IMR-90 (cell line): Measurements from ENCODE around the gene NR4A2. TPM values are rescaled to one million over a fixed set of nuclear protein-coding genes. Genes with fewer than 3 reads are reported as not detected.

Source experiments
- ATAC-seq: fragments of 200-7000 bp; cut with Tn5 transposase; 2 replicates; pipeline ENCODE4 v1.9.1; 2020; ENCODE audit warnings: low read depth, mild to moderate bottlenecking, moderate library complexity
- BruUV-seq: library from RNA; stranded (reverse); fragments of 400-500 nt; replicated peaks from 2 replicates; lab custom pipeline; 2021; lab: Mats Ljungman, UMichigan
- CTCF ChIA-PET: fragments of 300-600 bp; formaldehyde crosslinking; extraction: SDS; loops from one replicate; lab custom pipeline; 2021; ENCODE audit warnings: antibody characterized with exemption; lab: Yijun Ruan, JAX
- POLR2A ChIA-PET: fragments of 300-600 bp; sonication (Branson Sonifier 250); formaldehyde crosslinking; loops from one replicate; lab custom pipeline; 2022; ENCODE audit warnings: antibody characterized with exemption; ENCODE audit not compliant: unreplicated experiment; lab: Charles Lee
- DNase-seq: peaks from one replicate; pipeline ENCODE4 v3.0.0; 2013
- H2AFZ ChIP-seq: replicated peaks from 2 replicates; pipeline ENCODE3; 2013; ENCODE audit warnings: low read length, mild to moderate bottlenecking; ENCODE audit not compliant: poor library complexity
- H2AK5ac ChIP-seq: 2 replicates; pipeline ENCODE4 v1.6.1; 2013; ENCODE audit warnings: low read depth, low read length, inconsistent platforms
- H2AK9ac ChIP-seq: replicated peaks from 2 replicates; pipeline ENCODE3; 2013; ENCODE audit warnings: mild to moderate bottlenecking, low read depth, low read length, moderate library complexity; ENCODE audit not compliant: poor library complexity
- H2BK120ac ChIP-seq: 2 replicates; pipeline ENCODE4 v1.6.1; 2013; ENCODE audit warnings: low read depth, low read length, inconsistent platforms
- H2BK15ac ChIP-seq: 3 replicates; pipeline ENCODE4 v1.6.1; 2013; ENCODE audit warnings: low read depth, low read length, inconsistent platforms
- H2BK20ac ChIP-seq: 2 replicates; pipeline ENCODE4 v1.6.1; 2013; ENCODE audit warnings: low read depth, mild to moderate bottlenecking, inconsistent platforms, low read length, moderate library complexity
- H2BK5ac ChIP-seq: 2 replicates; pipeline ENCODE4 v1.6.1; 2013; ENCODE audit warnings: mild to moderate bottlenecking, low read depth, low read length, inconsistent platforms; ENCODE audit not compliant: poor library complexity, severe bottlenecking
- H3K14ac ChIP-seq: replicated peaks from 2 replicates; pipeline ENCODE4 v1.6.1; 2013; ENCODE audit warnings: low read depth, low read length, inconsistent platforms
- H3K18ac ChIP-seq: 2 replicates; pipeline ENCODE4 v1.6.1; 2013; ENCODE audit warnings: low read depth, low read length, control low read depth
- H3K23ac ChIP-seq: 2 replicates; pipeline ENCODE4 v1.6.1; 2013; ENCODE audit warnings: low read depth, low read length, inconsistent platforms
- H3K27ac ChIP-seq: 2 replicates; pipeline ENCODE4 v1.5.1; 2013; ENCODE audit warnings: mild to moderate bottlenecking, control low read depth, low read length; ENCODE audit not compliant: insufficient read depth
- H3K27me3 ChIP-seq: 2 replicates; pipeline ENCODE4 v1.6.1; 2013; ENCODE audit warnings: low read length; ENCODE audit not compliant: control insufficient read depth, insufficient read depth
- H3K36me3 ChIP-seq: 2 replicates; pipeline ENCODE4 v1.6.1; 2013; ENCODE audit warnings: low read length, mixed read lengths; ENCODE audit not compliant: control insufficient read depth, insufficient read depth
- H3K4ac ChIP-seq: 2 replicates; pipeline ENCODE4 v1.6.1; 2013; ENCODE audit warnings: low read depth, low read length, inconsistent platforms
- H3K4me1 ChIP-seq: 2 replicates; pipeline ENCODE4 v1.6.1; 2013; ENCODE audit warnings: low read length, mixed read lengths; ENCODE audit not compliant: control insufficient read depth, insufficient read depth
- H3K4me2 ChIP-seq: 2 replicates; pipeline ENCODE4 v1.6.1; 2013; ENCODE audit warnings: low read depth, mild to moderate bottlenecking, control low read depth, low read length, moderate library complexity
- H3K4me3 ChIP-seq: 2 replicates; pipeline ENCODE4 v1.5.1; 2013; ENCODE audit warnings: low read depth, mild to moderate bottlenecking, control low read depth, low read length, moderate library complexity; ENCODE audit not compliant: insufficient read depth
- H3K56ac ChIP-seq: 2 replicates; pipeline ENCODE4 v1.6.1; 2013; ENCODE audit warnings: low read length, inconsistent platforms; ENCODE audit not compliant: insufficient read depth; ENCODE audit errors: extremely low read depth
- H3K79me1 ChIP-seq, 2 experiments: 2 replicates each; pipeline ENCODE4 v1.6.1; 2013; ENCODE audit warnings: low read length in 2 of 2, inconsistent platforms in 1 of 2, low read depth in 1 of 2
- H3K9ac ChIP-seq: 2 replicates; pipeline ENCODE4 v1.6.1; 2013; ENCODE audit warnings: low read depth, low read length, control low read depth
- H3K9me1 ChIP-seq: 2 replicates; pipeline ENCODE4 v1.6.1; 2013; ENCODE audit warnings: low read length, inconsistent platforms; ENCODE audit not compliant: insufficient read depth
- H3K9me3 ChIP-seq: 2 replicates; pipeline ENCODE4 v1.6.1; 2013; ENCODE audit warnings: low read length; ENCODE audit not compliant: control insufficient read depth, insufficient read depth
- H4K20me1 ChIP-seq: 2 replicates; pipeline ENCODE4 v1.6.1; 2013; ENCODE audit warnings: low read length, inconsistent platforms; ENCODE audit not compliant: insufficient read depth
- H4K5ac ChIP-seq: 2 replicates; pipeline ENCODE4 v1.6.1; 2013; ENCODE audit warnings: mild to moderate bottlenecking, low read depth, low read length, control low read depth
- H4K8ac ChIP-seq, 2 experiments: 2 replicates each; pipeline ENCODE4 v1.6.1; 2013; ENCODE audit warnings: low read depth in 2 of 2, low read length in 2 of 2, control low read depth in 1 of 2, inconsistent platforms in 1 of 2
- H4K91ac ChIP-seq: 2 replicates; pipeline ENCODE4 v1.6.1; 2013; ENCODE audit warnings: low read depth, low read length, inconsistent platforms; ENCODE audit not compliant: insufficient read depth
- BHLHE40 ChIP-seq: fragments of 150-350 bp; IDR thresholded peaks from 2 replicates; pipeline ENCODE4 v1.6.1; 2016; ENCODE audit warnings: mild to moderate bottlenecking, low read depth, low read length
- CEBPB ChIP-seq: IDR thresholded peaks from 2 replicates; pipeline ENCODE4 v1.6.1; 2012; ENCODE audit warnings: low read depth, low read length, improper control_type of control experiment
- CHD1 ChIP-seq: IDR thresholded peaks from 2 replicates; pipeline ENCODE4 v1.6.1; 2012; ENCODE audit warnings: low read depth, low read length, improper control_type of control experiment
- CTCF ChIP-seq: conservative IDR thresholded peaks from 2 replicates; pipeline ENCODE4 v1.5.1; 2012; ENCODE audit warnings: mild to moderate bottlenecking, low read depth, low read length, improper control_type of control experiment
- ELK1 ChIP-seq: fragments of 150-350 bp; IDR thresholded peaks from 2 replicates; pipeline ENCODE4 v1.6.1; 2016; ENCODE audit warnings: low read depth, mild to moderate bottlenecking, low read length, moderate library complexity, borderline replicate concordance
- FOS ChIP-seq: fragments of 150-350 bp; IDR thresholded peaks from 2 replicates; pipeline ENCODE4 v1.6.1; 2016; ENCODE audit warnings: low read depth, low read length
- MAFK ChIP-seq: IDR thresholded peaks from 2 replicates; pipeline ENCODE4 v1.6.1; 2012; ENCODE audit warnings: low read depth, low read length, improper control_type of control experiment
- MAZ ChIP-seq: IDR thresholded peaks from 2 replicates; pipeline ENCODE4 v1.6.1; 2012; ENCODE audit warnings: low read depth, mild to moderate bottlenecking, low read length, improper control_type of control experiment, moderate library complexity, borderline replicate concordance
- MXI1 ChIP-seq: IDR thresholded peaks from 2 replicates; pipeline ENCODE4 v1.6.1; 2012; ENCODE audit warnings: low read depth, mild to moderate bottlenecking, low read length, moderate library complexity, borderline replicate concordance
- NFE2L2 ChIP-seq: fragments of 150-350 bp; IDR thresholded peaks from 2 replicates; pipeline ENCODE4 v1.6.1; 2016; ENCODE audit warnings: low read depth, mild to moderate bottlenecking, low read length
- POLR2A ChIP-seq: IDR thresholded peaks from 2 replicates; pipeline ENCODE4 v1.6.1; 2012; ENCODE audit warnings: mild to moderate bottlenecking, low read depth, low read length
- RAD21 ChIP-seq: IDR thresholded peaks from 2 replicates; pipeline ENCODE4 v1.6.1; 2012; ENCODE audit warnings: low read length, improper control_type of control experiment
- USF2 ChIP-seq: fragments of 150-350 bp; IDR thresholded peaks from 2 replicates; pipeline ENCODE4 v1.6.1; 2017; ENCODE audit warnings: mild to moderate bottlenecking, antibody characterized with exemption, low read length, low read depth
- WGBS, 2 experiments: methylation state at CpG; one replicate each; pipeline versions ENCODE4 v1.1.5 to v1.1.7; 2013; ENCODE audit warnings: missing lambda C conversion rate in 2 of 2; ENCODE audit not compliant: insufficient read length in 1 of 2; ENCODE audit errors: extremely low coverage in 2 of 2; 5-methylcytosine and 5-hydroxymethylcytosine counted together
- dilution Hi-C: fragments of 300-500 bp; cut with HindIII; formaldehyde crosslinking; loops from one replicate; pipeline ENCODE4 v1.14.3; 2018; ENCODE audit warnings: low sequenced_read_pairs; ENCODE audit not compliant: unreplicated experiment
- in situ Hi-C: fragments of 300-500 bp; cut with MboI; formaldehyde crosslinking; loops from 3 replicates; pipeline ENCODE4 v1.14.3; 2019; ENCODE audit warnings: low sequenced_read_pairs, inconsistent platforms, mixed read lengths
- intact Hi-C: fragments of 100-400 bp; cut with micrococcal nuclease; formaldehyde crosslinking; loops from 2 replicates; pipeline ENCODE4 v1.10.0; 2022
- polyA plus RNA-seq, 3 experiments: library from polyadenylated mRNA; depleted of rRNA; stranded (reverse); fragments of >200 nt; gene quantifications; 2 replicates each; pipeline ENCODE4 v1.2.3, GENCODE V29; 2012; ENCODE audit warnings: low replicate concordance in 1 of 3
- total RNA-seq: library from RNA; depleted of rRNA; stranded (reverse); fragments of >200 nt; gene quantifications from 2 replicates; pipeline ENCODE4 v1.2.3, GENCODE V29; 2012

The NR4A2 gene
- total and polyA plus RNA-seq, 2 of the 4 experiments (the other 2 are of a cell fraction) = 0.72 to 2.3 TPM

GRCh38 chr2:156279446-156280150, 52.9 kb downstream of the NR4A2 start:
- Histone ChIP-seq H3K18ac (no peak overlapping the region), H3K56ac (no peak overlapping the region), H2BK15ac (no peak overlapping the region), H3K27ac (no peak overlapping the region), H3K9me3 (no peaks in the 10 kb centered on the region), H3K9ac (no peak overlapping the region), H4K20me1 (no peaks in the 10 kb centered on the region), H2AK5ac (no peak overlapping the region), H4K8ac (no peak overlapping the region), H2BK20ac (no peak overlapping the region), H3K9me1 (no peaks in the 10 kb centered on the region), H4K91ac (no peak overlapping the region), H2AK9ac (no peak overlapping the region), H3K14ac (no peak overlapping the region), H2BK120ac (no peak overlapping the region), H4K5ac (no peak overlapping the region), H3K23ac (no peak overlapping the region), H3K27me3 (no peaks in the 10 kb centered on the region), H2BK5ac (no peak overlapping the region), H3K36me3 (no peaks in the 10 kb centered on the region), H3K4me3 (no peak overlapping the region), H3K4me2 (no peak overlapping the region), H2AFZ (no peak overlapping the region), H3K79me1 (no peaks in the 10 kb centered on the region), H3K4ac (no peak overlapping the region), H3K4me1 (no peaks in the 10 kb centered on the region)
- TF ChIP-seq CTCF (no peak), MAFK (no peak), CHD1 (no peak), BHLHE40 (no peak), USF2 (no peak), CEBPB (no peak), MXI1 (no peak), POLR2A (no peak), NFE2L2 (no peak), MAZ (no peak), RAD21 (no peak), ELK1 (no peak), FOS (no peak)
- no TSS peak for BruUV-seq
- dilution Hi-C loops (no loop called here), in situ Hi-C loops (no loop called here), intact Hi-C loops (no loop called here)
- CTCF ChIA-PET = no interaction called here
- no CpG with 5 or more reads among the region's 5 CpGs for WGBS, 2 experiments
- DNase-seq = no peak
- POLR2A ChIA-PET = no interaction called here
- no peak for ATAC-seq
